Fibroblast of mammary gland (primary cell): ENCODE results near the gene PRSS22.
A peak's percentile ranks its signal among the peaks of the same experiment; 100 is the strongest.

Experiments used
- DNase-seq: peaks from one replicate; pipeline ENCODE4 v3.0.0-alpha.2; 2010; ENCODE audit warnings: low read depth
- H3K4me3 ChIP-seq: 2 replicates; pipeline ENCODE4 v1.5.1; 2011; ENCODE audit warnings: low read depth, mild to moderate bottlenecking, low read length, moderate library complexity; ENCODE audit not compliant: control insufficient read depth
- TF ChIP-seq, protein P1 (sequence below): conservative IDR thresholded peaks from 2 replicates; pipeline ENCODE4 v1.5.1; 2011; ENCODE audit warnings: low read depth, low read length, inconsistent platforms; ENCODE audit not compliant: control insufficient read depth, insufficient read depth

PRSS22 gene

DNA sequence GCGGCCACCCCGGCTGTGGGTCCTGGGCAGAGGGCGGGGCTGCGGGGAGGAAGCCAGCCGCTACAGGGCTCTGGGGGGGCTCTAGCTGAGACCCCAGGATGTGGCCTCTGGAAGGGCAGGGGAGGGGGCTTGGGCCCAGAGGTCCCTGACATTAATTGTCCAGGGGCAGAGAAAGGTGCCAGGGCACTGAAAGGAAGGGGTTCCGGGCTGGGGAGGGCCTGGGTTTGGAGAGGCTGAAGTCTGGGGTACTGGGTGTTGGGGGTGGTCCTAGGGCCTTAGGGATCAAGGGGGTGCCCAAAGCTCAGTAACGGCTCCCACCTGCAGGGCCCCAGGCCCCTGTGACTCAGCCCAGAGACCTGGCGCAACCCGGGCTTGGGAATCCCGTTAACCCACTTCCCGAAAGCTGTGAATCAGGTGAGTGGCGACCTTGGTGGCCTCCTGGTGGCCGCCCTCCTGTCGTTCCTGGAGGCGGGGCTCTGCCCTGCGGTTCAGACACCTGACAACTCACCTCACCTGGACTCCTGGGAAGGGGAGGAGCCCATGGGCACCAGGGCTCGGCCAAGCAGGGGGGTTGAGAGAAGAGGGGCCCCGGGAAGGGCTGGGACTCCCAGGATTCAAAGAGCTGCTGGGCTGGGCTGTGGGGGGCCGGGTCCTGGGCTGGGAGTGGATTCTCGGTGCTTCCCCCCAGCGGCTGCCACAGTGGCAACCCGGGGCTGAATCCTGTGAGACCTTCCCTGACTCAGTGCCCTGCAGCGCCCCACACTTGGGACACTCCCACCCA, 465 bp upstream of the PRSS22 start:
- H3K4me3 ChIP-seq = no peak overlapping the region
- TF ChIP-seq, protein P1, sequence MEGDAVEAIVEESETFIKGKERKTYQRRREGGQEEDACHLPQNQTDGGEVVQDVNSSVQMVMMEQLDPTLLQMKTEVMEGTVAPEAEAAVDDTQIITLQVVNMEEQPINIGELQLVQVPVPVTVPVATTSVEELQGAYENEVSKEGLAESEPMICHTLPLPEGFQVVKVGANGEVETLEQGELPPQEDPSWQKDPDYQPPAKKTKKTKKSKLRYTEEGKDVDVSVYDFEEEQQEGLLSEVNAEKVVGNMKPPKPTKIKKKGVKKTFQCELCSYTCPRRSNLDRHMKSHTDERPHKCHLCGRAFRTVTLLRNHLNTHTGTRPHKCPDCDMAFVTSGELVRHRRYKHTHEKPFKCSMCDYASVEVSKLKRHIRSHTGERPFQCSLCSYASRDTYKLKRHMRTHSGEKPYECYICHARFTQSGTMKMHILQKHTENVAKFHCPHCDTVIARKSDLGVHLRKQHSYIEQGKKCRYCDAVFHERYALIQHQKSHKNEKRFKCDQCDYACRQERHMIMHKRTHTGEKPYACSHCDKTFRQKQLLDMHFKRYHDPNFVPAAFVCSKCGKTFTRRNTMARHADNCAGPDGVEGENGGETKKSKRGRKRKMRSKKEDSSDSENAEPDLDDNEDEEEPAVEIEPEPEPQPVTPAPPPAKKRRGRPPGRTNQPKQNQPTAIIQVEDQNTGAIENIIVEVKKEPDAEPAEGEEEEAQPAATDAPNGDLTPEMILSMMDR = no peak
- no peak for DNase-seq

DNA sequence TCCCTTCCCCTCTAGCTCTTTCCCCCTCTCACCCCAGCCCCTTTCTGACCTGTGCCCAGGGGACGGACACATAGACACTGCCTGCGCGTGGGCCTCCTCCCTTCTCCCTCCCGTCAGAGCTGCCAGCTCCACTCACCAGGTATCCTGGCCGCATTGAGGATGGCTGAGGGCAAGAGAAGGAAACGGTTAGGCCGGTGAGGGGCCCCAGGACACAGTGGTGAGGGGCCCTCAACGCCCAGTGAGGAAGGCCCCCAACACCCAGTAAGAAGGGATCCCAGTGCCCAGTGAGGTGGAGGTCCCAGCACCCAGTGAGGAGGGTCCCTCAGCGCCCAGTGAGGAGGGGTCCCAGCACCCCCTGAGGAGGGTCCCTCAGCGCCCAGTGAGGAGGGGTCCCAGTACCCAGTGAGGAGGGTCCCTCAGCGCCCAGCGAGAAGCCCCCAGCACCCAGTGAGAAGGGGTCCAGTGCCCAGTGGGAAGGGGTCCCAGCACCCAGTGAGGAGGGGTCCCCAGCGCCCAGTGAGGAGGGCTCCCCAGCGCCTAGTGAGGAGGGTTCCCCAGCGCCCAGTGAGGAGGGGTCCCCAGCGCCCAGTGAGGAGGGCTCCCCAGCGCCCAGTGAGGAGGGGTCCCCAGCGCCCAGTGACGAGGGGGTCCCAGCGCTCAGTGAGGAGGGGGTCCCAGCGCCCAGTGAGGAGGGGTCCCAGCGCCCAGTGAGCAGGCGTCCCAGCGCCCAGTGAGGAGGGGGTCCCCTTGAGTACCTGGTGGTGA, 1.1 kb downstream of the PRSS22 start:
- TF ChIP-seq, protein P1 = no peak
- H3K4me3 ChIP-seq = no peak overlapping the region
- DNase-seq = no peak

DNA sequence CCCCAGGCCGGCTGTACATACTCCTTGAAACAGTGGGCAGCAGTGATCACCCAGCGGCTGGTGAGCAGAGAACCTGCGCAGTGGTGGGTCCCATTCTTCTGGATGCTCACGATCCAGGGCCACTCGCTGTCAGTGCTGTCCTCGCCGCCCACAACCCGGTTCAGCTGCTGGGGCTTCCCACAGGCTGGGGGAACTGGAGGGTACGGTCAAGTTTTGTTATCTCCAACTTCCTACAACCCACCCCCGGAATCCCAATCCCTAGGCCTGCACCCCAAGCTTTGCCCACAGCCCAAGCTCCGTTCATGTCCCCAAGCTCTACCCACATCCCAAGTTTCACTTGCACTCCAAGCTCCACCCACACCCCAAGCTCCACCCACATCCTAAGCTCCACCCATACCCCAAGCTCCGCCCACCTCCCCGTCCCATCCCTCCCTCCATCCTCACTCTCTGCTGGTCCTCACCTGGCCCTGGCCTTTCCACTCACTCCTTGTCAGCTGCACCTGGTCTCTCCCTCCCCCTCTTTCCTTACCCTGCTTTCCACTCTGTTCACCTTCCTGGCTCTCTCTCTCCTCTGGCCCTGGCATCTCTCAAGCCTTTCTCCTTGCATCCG, 1.8 kb downstream of the PRSS22 start:
- TF ChIP-seq, protein P1 = no peak
- H3K4me3 ChIP-seq = no peak overlapping the region

DNA sequence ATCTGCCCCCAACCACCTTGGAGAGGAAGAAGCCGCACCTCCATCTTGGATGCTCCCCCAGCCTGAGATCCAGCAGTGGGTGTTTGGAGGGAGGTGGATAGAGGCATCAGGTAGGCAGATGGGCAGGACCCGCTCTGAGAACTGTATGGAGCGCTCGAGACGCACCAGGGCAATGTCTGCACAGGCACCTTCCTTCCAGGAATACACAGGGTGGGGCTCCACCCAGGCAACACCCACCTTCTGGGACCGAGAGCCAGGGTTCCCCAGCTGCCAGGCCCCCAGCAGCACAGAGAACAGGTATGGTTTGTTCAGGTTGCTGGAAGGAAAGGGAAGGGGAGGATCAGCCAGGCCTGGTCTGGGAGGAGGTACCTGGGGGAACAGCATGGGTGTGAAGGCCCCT, 2.4 kb downstream of the PRSS22 start:
- no peak overlapping the region for H3K4me3 ChIP-seq
- TF ChIP-seq, protein P1 = no peak

More for the DNA sequence above, 1.8 kb downstream of the PRSS22 start:
- DNase-seq = no peak

DNA sequence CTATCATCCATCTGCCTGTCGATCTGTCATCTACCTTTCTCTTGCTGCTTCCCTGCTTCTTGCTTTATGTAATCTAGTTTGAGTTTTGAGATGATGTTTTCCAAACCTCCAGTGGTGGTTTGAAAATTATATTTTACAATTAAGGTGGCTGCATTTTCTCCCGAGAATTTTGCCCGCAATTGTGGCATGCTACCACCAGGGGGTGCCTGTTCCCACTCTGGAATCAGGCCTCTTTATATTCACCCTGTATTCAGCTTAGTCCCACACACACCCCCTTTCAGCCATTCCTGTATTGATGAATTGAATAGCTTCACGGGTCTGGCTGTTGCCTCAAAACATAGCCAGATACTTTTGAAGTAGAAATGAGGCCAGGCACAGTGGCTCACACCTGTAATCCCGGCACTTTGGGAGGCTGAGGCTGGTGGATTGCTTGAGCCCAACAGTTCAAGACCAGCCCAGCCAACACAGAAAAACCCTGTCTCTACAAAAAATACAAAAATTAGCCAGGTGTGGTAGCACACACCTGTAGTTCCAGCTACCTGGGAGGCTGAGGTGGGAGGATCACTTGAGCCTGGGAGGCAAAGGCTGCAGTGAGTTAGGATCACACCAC, 3.2 kb downstream of the PRSS22 start:
- no peak overlapping the region for H3K4me3 ChIP-seq
- DNase-seq = peak; percentile 30
- TF ChIP-seq, protein P1 = peak; percentile 68

More for the DNA sequence above, 2.4 kb downstream of the PRSS22 start:
- no peak for DNase-seq

DNA sequence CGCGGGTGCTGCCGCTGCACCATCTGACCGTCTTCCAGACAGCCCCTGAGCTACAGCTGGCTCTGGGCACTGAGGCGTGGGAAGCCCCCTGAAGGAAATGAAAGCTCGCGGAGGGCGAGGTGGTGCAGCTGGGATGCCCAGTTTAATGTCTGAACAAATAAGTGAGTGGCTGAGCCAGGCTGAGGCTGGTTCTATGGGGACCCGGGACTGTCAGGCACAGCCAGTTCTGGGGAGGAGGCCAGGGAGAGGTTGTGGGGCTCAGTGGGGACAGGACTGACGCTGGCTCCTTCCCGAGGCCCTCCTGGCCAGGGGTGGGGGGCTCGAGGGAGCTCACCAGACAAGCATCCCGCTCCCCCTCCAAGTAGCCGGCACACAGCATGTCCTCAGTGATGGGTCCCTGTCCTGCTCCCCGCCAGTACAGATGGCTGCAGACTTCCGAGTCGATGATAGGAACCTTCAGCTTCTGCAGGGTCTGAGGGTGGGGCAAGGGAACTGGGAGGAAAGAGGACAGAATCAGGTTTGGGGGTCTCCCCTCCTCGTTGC, 4.4 kb downstream of the PRSS22 start:
- no peak for DNase-seq
- TF ChIP-seq, protein P1 = no peak
- no peak overlapping the region for H3K4me3 ChIP-seq
